DMS114 treated with DMSO at 0.1 percent for 48 hours (cell line): ENCODE results near the gene ZBP1.

Experiments
- DNase-seq: peaks from one replicate; lab custom pipeline; 2025; ENCODE audit not compliant: unreplicated experiment; lab: John Stamatoyannopoulos, UW

The ZBP1 gene

DNA sequence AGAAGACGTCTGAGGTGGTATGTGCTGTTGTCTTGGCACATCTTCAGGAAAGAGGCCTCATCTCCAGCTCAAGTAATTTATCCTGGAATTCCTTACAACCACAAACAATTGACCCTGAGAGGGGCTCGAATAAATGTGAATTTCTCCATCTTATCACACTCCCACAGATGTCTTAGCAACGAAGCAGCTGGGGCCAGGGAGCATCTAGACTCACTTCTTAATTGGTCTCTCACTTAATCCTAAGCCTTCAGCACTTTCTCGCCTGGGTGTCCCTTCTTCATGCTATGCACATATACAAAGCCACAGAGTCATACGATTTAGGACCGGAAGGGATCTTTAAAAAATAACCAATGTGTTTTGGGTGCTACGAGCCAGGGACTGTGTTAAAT lies 32.2 kb downstream of the ZBP1 start:
- no peak for DNase-seq

DNA sequence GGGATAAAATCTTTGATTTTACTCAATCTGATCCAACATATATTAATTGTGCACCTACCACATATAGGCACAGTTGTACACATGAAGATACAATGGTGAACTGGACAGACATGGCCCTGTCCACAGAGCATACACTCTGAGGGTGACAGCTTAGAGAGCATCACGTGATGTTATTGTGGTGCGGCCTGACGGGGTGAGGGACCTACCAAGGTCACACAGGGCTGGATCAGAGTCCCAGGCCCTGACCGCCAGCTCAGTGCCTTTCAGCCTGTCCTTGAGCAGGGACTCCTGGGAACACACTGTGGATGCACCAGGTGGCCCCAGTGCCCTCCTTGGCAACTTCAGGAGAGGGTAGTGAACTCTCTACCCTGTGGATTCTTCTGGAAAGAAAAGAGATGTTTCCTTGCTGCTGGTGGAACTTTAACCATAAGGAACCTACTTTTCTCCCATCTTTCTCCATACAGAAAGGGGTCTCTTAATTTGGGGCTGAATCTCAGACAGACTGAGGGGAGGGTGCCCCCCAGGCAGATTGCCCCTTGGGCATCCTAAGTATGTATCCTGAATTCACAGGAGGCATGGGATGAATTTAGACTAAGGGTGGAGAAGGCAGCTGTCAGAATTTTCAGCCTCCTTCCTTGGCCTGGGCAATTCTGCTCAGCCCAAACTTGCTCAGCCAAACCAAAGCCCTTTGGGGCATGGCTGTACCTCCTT lies 32.8 kb downstream of the ZBP1 start:
- DNase-seq = no peak

DNA sequence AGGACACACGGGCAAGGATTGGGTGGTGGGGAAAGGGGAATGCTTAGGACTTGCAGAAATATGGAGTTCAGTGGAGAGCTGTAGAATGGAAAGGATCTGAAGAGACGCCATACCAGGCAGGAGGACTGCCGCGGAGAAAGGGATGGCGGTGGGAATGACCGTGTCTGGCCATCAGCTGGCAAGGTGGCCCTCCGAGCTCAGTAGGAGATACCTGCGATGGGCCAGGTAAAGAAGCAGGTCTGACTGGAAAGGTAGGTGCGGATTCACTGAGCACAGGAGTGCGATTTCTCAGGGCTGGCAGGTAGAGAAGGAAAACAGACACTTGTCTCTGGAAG lies 33.3 kb downstream of the ZBP1 start:
- DNase-seq = no peak

DNA sequence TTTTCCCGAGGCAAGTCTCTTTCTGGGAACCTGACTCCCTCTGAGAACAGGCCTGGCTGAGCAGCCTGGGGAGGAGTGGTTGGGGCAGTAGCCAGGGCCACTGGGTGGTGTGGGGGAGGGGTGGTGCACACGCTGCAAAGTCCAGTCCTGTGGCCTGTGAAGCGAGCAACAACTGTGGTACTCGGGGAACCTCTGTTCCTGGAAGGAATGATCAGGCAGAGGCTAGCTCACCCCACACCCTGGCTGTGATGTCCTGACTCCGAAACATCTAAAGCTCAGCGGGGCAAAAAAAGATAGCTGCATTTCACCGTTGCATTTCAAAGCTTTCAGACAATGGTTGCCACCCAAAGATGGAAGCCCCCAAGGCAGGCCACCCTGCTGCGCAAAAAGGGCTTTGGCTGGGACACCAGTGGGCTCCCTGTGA lies 33.8 kb downstream of the ZBP1 start:
- no peak for DNase-seq

DNA sequence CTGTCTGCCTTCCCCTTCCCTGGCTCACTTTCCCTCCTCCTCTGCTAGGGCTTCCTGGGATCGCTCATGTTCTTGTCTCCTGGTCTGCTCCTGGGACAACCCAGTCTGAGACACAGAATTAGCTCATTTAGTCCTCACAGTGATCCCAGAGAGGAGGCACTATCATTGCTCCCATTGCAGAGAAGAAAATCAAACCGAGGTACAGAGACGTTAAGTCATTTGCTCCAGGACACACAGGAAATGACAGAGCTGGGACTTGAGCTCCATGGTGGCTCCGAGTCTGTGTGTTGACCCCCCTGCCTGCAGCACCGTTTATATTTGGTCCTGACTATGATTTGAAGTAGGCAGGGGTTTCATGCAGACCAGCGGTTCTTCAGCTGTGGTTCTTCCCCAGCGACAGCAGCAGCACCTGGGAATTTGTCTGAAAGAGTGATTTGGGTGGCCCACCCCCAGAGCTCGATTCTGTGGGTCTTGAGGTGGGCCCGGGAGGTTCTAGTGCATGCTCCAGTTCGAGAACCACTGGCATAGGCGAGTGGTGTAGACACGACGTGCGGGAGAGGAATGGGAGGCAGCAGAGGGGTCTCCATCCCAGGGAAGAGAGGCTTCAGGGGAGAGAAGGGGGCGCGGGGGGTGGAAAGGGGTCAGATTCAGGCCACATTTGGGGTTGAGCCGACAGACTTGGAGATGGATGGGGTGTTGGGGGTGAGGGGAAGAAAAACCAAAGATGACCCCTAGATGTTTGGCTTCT lies 34.6 kb downstream of the ZBP1 start:
- no peak for DNase-seq

DNA sequence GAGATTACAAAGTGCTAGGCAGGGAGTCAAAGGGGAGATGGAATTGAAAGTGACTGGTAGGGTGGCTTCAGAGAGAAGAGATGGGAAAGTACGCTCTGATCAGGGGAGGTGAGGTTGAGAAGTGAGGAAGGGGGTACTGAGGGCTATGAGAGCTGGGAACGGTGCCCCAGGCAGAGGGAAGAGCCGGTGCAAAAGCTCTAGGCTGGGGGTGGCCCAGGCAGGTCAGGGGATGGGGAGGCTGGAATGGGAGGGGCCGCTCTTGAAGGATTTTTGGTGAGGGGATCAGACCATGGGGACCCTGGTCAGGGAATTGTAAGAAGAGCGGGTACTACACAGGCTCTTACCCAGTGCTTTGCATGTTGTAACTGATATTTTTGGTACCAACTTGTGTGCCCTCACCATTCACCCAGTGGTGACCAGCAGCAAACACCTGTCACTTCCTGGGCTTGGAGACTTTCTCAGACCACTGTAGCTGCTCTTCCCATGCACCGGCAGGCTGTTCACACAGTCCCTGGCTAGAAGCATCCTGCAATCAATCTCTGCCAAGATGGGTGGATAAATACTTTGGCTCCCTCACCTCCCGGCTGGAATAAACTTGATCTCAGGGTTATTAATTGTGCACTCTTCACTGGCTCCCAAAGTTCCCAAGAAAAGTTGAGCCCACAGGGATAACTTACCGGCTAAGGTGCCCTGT lies 35.3 kb downstream of the ZBP1 start:
- no peak for DNase-seq

DNA sequence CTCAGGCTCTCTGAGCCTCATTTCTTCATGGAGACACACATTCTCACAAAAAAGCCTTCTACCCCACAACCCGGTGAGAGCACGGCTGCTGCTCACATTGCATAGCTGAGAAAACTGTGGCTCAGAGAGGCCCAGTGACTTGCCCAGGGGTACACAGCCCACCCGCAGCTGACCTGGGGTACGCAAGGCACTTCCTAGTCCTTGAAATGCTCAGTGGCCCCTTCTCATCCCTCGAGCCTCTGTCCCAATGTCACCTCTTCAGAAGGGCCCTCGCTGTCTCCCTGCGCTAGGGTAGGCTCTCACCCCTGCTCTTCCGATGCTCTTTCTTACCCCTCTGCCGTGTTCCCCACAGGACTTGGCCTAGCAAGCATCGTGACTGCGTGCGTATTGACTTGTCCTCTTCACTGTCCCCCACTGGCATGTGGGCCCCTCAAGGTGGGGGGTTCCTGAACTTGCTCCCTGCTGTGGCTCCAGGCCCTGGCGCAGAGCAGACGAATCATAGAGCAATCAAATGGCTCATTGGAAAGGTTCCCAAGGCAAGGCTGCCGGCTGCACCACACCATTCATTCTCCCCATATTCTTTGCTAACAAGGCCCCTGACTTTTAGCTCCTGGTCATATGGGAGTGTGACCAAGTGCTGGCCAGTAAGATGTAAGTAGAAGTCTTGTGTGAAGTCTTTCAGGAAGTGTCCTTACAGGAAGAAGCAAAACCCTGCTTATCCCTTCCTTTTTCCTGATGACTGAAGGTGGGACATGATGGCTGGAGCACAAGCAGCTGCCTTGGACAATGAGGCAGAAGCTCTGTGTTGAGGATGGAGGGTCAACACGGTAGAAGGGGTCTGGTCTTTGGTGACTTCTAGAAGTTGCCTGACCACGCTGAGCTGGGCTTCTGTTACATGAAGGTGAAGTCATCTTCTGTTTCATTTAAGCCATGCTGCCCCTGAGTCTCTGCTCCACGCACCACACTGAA lies 36.7 kb downstream of the ZBP1 start:
- no peak for DNase-seq

DNA sequence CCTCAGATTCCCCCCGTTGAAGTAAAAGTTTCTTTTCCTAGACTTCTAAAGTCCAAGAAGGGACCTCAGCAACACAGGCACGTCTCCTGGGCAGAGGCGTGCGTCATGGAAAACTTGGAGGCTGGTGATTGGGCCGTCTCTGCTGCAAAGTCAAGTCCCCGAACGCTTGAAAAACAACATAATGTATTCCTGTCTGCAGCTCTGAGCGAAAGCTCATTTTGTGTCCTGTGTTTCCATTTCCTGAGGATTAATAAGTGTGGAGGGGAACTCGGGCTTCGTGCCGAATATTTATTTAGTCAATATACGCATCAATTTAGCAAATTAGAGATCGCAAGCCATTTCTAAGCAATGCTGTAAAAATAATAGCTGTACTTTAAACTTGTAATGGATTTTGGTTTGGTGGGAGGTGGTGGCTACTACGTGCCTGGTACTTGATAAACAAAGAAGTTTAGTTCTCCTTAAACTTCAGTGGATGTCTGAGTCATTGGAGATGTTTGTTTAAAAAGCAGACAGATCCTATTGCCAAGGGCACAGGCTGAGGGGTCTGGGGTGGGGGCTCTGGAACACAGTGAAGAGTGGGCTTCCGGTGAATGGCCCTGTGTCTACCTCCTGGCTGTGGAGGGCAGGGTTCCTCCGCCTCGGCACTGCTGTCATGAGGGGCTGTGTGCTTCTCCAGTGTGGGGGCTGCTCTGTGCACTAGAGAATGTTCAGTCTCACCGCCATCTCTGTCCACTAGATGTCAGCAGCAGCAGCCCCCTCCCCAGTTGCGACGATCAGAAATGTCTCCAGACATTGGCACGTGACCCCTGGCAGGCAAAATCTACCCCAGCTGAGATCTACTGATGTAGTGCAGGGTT lies 37.6 kb downstream of the ZBP1 start:
- peak; percentile 19 for DNase-seq

DNA sequence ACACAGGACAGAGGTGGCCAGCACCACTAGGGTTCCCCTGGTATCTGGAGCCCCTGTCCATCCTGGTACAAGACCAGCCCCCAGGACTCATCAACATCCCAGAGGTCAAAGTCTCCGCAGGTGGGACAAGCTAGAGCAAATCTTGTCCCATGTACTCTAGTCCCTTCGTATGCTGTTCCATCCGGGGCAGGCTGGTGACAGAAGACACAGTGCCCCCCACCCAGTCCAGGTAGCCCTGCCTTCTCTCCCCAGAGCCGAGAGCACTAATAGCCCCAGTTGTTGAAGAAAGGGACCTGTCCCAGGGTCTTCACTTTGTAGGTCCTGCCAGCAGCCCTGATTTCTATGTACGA lies 38.2 kb downstream of the ZBP1 start:
- no peak for DNase-seq

DNA sequence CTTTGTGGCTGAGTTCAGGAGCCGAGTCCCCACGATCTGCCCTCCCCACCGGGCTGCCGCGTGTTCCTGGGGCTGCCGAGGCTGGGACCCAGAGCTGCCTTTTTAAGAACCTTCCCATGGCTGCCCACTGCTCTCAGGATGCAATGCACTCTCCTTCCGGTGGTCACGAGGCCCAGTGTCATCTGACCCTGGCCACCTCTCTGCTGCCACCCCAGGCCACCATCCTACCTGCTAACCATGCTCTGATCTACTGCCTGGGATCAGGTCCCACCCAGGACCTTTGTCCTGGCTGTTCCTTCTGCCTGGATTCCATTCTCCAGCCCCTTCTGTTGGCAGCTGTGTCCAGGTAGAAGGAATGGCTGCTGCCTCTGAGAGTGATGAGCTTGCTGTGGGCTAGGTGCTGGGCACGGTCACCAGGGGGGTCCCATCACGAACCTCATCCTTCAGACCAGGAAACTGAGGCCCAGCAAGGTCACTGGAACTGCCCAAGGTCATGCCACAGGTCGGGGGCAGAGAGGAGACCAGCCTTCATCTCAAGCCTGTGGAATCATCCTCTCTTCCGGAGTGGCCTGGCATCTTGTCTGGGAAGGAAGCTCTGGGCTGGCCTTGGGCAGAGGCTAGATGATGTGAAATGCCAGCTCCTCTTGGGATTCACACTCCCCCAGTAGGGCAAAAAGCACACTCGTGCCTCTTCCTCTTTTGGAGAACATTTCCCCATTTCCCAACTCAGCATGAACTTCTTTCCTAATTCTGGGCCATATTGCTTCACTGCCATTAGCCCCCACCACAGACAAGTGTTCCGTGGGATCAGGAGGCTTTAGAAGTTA lies 38.8 kb downstream of the ZBP1 start:
- no peak for DNase-seq

DNA sequence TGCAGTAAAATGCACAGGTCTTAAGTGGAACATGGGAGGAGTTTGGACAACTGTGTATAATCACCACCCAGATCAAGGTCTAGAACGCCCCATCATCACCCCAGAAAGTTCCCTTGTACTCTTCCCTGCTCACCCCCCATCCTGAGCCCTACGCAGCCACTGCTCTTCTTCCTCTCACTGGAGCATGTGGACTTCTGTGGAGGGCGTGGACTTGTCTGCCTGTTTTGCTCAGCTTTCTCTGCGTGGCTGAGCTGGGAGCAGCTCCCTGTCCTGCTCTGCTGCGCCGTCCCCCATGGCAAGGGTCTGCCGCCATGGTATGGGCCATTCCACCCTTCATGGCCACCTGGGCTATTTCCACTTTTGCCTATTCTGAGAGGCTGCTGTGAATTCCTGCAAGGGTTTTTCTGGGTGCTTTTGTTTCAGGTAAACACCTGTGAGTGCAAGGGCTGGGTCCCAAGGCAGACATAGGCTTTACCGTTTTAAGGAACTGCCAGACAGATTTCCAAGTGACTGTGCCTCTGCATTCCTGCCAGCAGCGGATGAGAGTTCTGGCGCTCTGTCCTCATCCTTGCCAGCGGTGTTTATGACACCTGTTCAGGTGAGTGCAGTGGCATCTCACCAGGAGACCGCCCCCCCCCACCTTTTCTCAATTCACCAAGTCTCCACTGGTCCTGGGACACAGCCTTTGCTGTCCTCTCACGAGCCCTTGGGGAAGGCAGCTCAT lies 39.6 kb downstream of the ZBP1 start:
- no peak for DNase-seq

DNA sequence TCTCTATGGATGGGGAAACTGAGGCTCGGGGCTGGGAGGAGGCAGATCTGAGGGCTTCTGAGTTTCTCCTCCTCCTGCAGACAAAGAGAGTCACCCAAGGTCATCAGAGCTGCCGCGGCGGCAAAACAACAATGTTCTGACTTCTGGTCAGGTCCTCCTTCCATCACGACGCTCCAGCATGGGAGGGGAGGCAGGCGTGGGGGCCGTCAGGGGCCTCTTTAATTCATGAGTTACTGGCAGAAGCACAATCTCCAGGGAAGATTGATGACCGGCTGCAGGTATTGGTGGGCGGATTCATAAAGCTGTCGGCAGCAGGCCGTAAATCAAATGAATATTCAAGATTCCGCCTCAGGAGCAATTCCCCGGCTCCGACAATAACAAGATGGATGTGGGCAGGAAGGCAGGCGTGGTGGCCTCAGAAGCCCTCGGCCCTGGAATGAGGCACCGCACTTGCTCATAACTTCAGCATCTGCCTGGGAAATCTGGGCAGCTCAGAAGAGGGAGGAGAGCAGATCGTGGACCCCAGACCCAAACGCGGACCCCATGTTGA lies 40.3 kb downstream of the ZBP1 start:
- no peak for DNase-seq

DNA sequence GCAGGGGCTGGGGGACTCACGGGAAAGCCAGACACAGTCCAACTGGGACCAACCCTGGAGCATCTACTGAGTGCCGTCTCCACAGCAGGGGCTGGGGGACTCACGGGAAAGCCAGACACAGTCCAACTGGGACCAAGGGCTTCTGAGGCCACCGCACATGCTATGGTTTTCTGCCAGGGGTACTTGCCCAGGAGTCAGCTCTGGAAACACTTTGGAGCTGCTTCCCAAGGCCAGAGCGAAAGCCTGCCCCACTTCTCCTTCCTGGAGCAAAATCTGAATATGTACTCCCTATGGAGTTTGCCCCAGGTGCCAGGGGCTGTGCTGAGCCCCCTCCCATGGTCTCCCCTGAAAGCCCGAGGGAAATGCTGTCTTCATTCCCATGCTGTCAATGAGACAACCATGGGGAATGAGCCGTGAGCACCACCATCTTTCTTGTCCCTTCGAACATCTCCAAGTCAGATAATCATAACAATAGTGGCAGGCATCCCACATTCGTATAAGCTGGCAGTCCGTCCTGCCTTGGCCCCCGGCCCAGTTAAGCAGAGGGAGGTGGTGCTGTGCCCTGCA lies 40.8 kb downstream of the ZBP1 start:
- no peak for DNase-seq

DNA sequence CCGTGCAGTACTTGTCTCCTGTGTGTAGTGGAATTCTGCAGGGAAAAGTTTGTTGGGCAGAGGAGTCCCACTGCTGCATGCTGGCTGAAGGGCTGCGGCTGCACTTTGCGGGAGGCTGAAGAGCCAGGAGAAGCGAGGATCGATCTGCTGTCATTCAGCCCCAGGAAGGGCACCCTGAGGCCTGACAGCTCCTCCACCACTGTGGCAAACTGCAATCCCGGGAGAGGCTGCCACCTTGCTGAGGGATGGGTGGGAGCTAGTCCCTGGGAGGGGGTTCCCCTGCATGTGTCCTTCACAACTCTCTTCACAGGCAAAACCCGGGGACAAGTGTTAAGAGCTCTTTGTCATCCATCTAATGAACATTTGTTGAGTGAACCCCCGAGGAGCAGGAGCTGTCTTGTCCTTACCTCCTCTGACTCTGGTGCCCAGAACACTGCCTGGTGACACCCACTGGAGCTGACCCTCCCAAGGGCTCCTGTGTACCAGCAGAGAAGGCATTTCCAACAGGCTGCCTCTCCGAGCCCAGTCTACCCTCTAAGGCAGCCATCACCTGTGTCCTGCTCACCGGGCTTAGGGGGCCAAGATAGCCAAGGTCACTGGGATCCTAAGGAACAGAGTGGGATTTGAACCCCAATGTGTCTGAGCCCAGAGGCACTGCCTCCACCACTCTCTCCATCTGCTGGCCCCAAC lies 41.6 kb downstream of the ZBP1 start:
- DNase-seq = no peak

DNA sequence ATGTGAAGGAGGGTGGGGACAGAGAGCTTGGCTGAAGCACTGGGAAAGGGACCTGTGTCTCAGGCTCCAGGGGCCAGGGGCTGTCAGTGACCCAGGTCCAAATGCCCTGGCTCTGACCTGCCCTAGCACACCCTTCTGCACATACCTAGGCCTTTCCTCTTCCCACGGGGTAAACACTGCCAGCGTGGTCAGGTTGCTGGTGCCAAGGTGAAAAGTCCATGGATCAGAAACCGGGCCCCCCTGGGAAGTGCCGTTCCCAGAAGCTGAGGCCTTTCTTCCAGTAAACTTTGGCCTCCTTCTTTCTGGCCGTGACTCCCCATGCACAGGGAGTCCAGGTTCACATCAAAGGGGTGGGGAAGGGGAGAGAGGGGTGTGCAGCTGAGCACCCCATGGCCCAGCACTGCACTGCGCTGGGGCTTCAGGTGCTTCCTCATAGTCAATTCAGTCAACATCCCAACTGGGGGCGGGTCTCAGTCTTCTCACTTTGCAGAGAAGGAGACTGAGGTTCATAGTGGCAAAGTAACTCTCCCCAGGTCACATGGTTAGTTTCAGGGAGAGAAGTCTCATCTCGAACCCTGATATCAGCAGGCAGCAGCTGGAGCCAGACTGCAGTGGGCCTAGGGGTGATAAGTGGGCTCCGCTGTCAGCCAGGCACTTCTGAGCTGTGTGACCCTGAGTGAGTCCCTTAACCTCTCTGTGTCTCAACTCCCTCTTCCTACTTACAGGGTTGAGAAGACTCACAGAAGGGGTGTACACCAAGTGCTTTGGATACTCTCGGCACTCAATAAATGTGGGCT lies 42.3 kb downstream of the ZBP1 start:
- DNase-seq = no peak

DNA sequence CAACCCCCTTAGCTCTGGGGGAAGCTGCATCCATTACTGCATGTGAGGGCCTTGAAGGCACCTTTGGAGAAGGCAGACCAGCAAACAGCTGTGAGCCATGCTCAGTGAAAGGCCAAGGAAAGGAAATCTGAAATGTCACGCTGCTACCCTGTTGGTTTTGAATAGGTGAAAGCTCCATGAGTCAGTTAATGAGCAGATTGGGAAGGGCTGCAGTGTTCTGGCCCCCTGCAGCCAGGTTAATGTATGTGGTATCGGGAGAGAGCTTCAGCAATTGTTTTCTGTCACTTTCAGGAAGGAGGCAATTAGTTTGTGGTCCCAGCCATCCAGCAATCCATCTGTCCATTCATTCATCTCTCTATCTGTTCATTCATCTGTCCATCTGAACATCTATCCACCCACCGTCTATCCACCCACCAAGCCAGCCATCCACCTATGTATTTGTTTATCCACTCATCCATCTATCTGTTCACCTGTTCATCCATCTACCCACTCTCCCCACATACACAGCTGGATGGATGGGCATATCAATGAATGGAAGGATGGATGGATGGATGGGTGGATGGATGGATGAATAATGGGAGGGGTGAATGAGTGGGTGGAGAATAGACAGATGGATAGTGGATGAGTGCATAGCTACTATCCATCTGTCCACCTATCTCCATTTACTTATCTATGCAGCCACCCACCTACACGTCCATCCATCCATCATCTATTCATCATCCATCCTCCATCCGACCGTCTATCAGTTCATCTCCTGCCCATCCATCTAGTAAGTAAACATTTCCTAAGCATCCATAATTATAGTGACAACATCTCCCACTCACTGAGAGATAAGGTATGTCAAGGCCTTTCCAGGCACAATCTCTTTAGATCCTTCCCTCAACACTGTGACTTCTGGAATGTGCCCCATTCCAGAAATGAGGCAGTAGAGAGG lies 43.3 kb downstream of the ZBP1 start:
- DNase-seq = no peak
